H1 (cell line): Measurements from ENCODE around the gene SCAMP5. TPM values are rescaled to one million over a fixed set of nuclear protein-coding genes. Genes with fewer than 3 reads are reported as not detected.

Experiments used
- EP300 ChIP-seq, 2 experiments: IDR thresholded peaks; 1 replicate in 1 of 2; 2 replicates in 1 of 2; pipeline ENCODE4 v1.6.1; 2011 to 2012; ENCODE audit warnings: low read depth in 2 of 2, low read length in 2 of 2, mild to moderate bottlenecking in 2 of 2, borderline replicate concordance in 1 of 2, inconsistent platforms in 1 of 2, moderate library complexity in 1 of 2
- POLR2A ChIP-seq, 2 experiments: IDR thresholded peaks; 1 replicate in 1 of 2; 2 replicates in 1 of 2; pipeline ENCODE4 v1.6.1; 2011; ENCODE audit warnings: low read depth in 2 of 2, low read length in 2 of 2, mild to moderate bottlenecking in 2 of 2; ENCODE audit errors: control extremely low read depth in 1 of 2
- POLR2AphosphoS5 ChIP-seq: IDR thresholded peaks from 2 replicates; pipeline ENCODE4 v1.6.1; 2011; ENCODE audit warnings: low read depth, low read length
- RXRA ChIP-seq: IDR thresholded peaks from 2 replicates; pipeline ENCODE4 v1.6.1; 2011; ENCODE audit warnings: low read depth, mild to moderate bottlenecking, low read length, moderate library complexity; ENCODE audit not compliant: insufficient read depth
- SUZ12 ChIP-seq: fragments of 200-600 bp; sonication (generic); IDR thresholded peaks from 2 replicates; pipeline ENCODE4 v1.6.1; 2012; ENCODE audit warnings: mild to moderate bottlenecking, inconsistent platforms, low read length, moderate library complexity, mixed read lengths
- TCF12 ChIP-seq: IDR thresholded peaks from 2 replicates; pipeline ENCODE4 v1.6.1; 2011; ENCODE audit warnings: low read depth, mild to moderate bottlenecking, low read length
- polyA plus RNA-seq, 7 experiments: library from polyadenylated mRNA; depleted of rRNA in 3 of 7; stranded (reverse) in 5 of 7; unstranded in 2 of 7; fragments of >200 nt in 5 of 7; fragments of 200-250 nt in 2 of 7; gene quantifications; 1 replicate in 5 of 7; 2 replicates in 1 of 7; 4 replicates in 1 of 7; pipeline versions ENCODE4 v1.2.1 to v1.2.3, GENCODE V29; 2011 to 2013; ENCODE audit warnings: missing spikeins in 2 of 7, mixed read lengths in 2 of 7
- total RNA-seq: library from RNA; stranded (reverse); fragmentation: NEBNext Ultra II Directional; extraction: Animal tissue kit (Norgen Biotek cat#: 25700); gene quantifications from 2 replicates; pipeline ENCODE4 v1.2.1, GENCODE V29; 2021
- TF ChIP-seq, protein P1 (sequence below), 3 experiments: IDR thresholded peaks; 1 replicate in 2 of 3; 2 replicates in 1 of 3; pipeline versions ENCODE4 v1.5.1 to v1.6.1; 2011; ENCODE audit warnings: low read length in 3 of 3, mild to moderate bottlenecking in 3 of 3, inconsistent platforms in 2 of 3, low read depth in 1 of 3, moderate library complexity in 1 of 3; ENCODE audit not compliant: insufficient read depth in 1 of 3; ENCODE audit errors: control extremely low read depth in 1 of 3
- TF ChIP-seq, protein P2 (sequence below): IDR thresholded peaks from 2 replicates; pipeline ENCODE4 v1.6.1; 2012; ENCODE audit warnings: inconsistent platforms

SCAMP5 gene
- total and polyA plus RNA-seq, 2 of the 8 experiments (the other 6 are each of a cell fraction or from before 2014, with no cell fraction given), result 55.4 to 94.7 TPM

DNA sequence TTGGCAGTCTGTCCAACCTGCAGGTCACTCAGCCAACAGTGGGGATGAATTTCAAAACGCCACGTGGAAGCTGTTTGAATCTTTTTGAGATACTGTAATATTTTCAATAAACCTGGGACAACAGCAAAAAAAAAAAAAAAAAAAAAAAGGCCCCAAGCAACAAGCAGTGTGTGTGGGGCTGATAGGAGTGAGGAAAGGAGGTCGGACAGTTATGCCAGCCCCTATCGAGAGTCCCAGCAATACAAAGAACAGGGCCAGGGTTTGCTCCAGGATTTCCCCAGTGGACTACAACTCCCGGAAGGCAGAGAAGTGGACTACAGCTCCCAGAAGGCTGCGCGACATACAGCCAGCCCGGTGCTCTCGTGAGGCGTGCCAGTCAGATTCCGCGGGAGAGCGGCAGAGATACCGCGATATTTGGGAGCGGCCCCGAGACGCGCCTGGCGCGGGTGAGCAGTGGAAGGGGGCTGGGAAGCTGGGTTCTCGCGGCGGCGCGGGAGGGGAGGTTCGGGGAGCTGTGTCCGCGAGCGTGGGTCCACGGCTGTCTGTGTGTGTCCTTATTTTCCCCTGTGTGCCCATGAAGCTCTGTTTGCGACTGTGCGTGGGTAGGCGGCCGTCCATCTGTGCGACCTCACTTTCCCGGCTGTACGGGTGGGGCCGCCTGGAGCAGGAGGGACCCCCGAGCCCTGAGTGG, 28.0 kb downstream of the SCAMP5 start, which contains the start of gene PPCDC (continued):
- TF ChIP-seq, protein P1, sequence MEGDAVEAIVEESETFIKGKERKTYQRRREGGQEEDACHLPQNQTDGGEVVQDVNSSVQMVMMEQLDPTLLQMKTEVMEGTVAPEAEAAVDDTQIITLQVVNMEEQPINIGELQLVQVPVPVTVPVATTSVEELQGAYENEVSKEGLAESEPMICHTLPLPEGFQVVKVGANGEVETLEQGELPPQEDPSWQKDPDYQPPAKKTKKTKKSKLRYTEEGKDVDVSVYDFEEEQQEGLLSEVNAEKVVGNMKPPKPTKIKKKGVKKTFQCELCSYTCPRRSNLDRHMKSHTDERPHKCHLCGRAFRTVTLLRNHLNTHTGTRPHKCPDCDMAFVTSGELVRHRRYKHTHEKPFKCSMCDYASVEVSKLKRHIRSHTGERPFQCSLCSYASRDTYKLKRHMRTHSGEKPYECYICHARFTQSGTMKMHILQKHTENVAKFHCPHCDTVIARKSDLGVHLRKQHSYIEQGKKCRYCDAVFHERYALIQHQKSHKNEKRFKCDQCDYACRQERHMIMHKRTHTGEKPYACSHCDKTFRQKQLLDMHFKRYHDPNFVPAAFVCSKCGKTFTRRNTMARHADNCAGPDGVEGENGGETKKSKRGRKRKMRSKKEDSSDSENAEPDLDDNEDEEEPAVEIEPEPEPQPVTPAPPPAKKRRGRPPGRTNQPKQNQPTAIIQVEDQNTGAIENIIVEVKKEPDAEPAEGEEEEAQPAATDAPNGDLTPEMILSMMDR (IDR thresholded peaks at IDR 0.05; ENCODE audit: control extremely low read depth in 1 of 3, insufficient read depth in 1 of 3, low read depth in 1 of 3, low read length in 3 of 3), result no peak
- TF ChIP-seq EP300 (IDR thresholded peaks at IDR 0.05; ENCODE audit: borderline replicate concordance in 1 of 2, low read depth in 2 of 2, low read length in 2 of 2) (no peak), POLR2AphosphoS5 (peak; percentile 97), POLR2A (IDR thresholded peaks at IDR 0.05; ENCODE audit: control extremely low read depth in 1 of 2, low read depth in 2 of 2, low read length in 2 of 2) (peak; percentile 95 to 99), SUZ12 (no peak), TCF12 (no peak), RXRA (no peak)
- TF ChIP-seq, protein P2, sequence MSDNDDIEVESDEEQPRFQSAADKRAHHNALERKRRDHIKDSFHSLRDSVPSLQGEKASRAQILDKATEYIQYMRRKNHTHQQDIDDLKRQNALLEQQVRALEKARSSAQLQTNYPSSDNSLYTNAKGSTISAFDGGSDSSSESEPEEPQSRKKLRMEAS, result peak; percentile 50
